PC-3 (cell line): ENCODE data around the gene GCLC.
"Not testable (repeated sequence)": the region's sequence is repeated elsewhere in the genome, so short reads cannot be mapped to it uniquely, and the experiment has no call there.

Experiments
- CTCF ChIP-seq: fragments of 300-600 bp; sonication (generic); conservative IDR thresholded peaks from 2 replicates; pipeline ENCODE4 v1.5.1; 2017; ENCODE audit warnings: antibody characterized with exemption, low read depth, mild to moderate bottlenecking, low read length
- EZH2 ChIP-seq: fragments of 300-600 bp; sonication (generic); IDR thresholded peaks from one replicate; pipeline ENCODE4 v1.6.1; 2017; ENCODE audit warnings: antibody characterized with exemption, mild to moderate bottlenecking, low read length; ENCODE audit not compliant: unreplicated experiment

DNA sequence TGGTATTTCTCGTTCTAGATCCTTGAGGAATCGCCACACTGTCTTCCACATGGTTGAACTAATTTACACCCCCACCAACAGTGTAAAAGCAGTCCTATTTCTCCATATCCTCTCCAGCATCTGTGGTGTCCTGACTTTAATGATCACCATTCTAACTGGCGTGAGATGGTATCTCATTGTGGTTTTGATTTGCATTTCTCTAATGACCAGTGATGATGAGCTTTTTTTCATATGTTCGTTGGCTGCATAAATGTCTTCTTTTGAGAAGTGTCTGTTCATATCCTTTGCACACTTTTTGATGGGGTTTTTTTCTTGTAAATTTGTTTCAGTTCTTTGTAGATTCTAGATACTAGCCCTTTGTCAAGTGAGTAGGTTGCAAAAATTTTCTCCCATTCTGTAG is 64.1 kb downstream of the GCLC start:
- TF ChIP-seq CTCF, EZH2: not testable (repeated sequence)
